Lung microvascular endothelial cell (primary cell): ENCODE results near the gene TSPAN3. TPM values are rescaled to one million over a fixed set of nuclear protein-coding genes. Genes with fewer than 3 reads are reported as not detected.

Source experiments
- DNase-seq, 2 donors: peaks; one replicate each; pipeline versions ENCODE4 v3.0.0 to v3.0.0-alpha.2; 2010; ENCODE audit warnings: low read depth in 2 of 2
- total RNA-seq: library from RNA; depleted of rRNA; stranded (reverse); fragments of >200 nt; gene quantifications from 2 replicates; pipeline ENCODE4 v1.2.1, GENCODE V29; 2014

The TSPAN3 gene
- total RNA-seq, 1 donor from 2014 or later = 170 TPM

DNA sequence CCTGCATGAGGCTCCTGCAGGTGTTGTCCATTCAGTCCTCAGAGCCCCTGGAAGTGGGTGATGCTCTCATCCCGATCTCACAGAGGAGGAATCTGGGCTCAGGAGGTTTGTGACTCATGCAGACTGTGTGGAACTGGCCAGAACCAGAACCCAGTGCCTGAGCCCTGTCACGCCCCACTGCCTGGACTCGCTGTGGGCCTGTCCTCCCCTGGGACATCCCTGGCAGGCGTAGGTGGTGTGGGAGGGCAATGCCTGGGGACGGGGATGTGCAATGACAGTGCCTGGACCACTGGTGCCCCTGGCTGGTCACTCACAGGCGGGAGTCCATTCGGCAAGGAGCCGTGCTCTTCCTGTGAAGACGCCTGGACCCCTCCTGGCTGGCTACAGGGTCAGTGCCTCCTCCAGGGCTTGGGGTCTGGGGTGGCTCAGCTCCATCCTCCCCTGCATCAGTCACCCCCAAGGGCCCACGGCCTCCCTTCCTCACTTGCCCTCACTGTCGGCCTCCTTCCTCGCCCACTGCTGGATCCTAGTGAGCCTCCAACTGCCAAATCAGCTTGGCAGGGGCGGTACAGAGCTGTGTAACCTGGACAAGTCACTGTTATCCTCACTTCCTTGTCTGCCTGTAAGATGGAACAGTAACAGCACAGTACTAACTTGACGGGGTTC is 61.1 kb downstream of the TSPAN3 start:
- no peak for DNase-seq

DNA sequence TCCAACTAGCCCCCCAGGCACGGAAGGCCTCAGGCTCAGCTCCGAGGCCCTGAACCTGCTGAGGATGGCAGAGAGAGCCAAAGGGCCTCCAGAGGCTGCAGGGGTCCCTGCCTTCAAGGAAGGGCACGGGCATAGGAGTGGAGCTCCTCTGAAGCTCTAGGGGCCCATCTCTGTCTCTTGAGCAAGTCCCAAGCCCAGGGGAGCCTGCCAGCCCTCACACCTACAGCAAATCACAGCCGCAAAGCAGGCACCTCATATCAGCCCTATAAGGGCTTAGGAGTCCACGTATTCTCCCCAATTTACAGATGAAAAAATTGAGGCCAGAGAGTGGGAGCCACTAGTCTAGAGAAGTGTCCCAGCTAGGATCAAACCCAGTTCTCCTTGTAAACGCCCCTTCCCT is 61.7 kb downstream of the TSPAN3 start:
- DNase-seq = no peak

DNA sequence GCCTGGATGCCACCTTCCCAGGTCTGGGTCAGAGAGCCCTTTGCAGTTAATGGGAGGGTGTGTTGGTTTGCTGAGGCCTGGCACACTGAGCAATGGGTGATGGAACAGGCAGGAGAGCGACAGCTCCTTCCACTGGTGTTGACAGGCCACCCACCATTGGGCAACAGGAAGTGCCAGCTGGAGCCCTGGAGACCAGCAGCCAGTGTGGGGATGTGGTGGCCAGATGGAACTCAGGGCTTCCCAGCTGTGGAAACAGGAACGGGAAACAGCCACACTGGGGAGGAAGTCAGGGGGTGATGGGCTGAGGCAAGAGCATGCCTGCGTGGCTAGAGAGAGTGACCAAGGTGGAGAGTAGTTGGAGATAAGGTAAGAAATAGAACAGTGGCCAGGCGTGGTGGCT is 66.7 kb downstream of the TSPAN3 start:
- DNase-seq = peak; percentile 30 to 44

DNA sequence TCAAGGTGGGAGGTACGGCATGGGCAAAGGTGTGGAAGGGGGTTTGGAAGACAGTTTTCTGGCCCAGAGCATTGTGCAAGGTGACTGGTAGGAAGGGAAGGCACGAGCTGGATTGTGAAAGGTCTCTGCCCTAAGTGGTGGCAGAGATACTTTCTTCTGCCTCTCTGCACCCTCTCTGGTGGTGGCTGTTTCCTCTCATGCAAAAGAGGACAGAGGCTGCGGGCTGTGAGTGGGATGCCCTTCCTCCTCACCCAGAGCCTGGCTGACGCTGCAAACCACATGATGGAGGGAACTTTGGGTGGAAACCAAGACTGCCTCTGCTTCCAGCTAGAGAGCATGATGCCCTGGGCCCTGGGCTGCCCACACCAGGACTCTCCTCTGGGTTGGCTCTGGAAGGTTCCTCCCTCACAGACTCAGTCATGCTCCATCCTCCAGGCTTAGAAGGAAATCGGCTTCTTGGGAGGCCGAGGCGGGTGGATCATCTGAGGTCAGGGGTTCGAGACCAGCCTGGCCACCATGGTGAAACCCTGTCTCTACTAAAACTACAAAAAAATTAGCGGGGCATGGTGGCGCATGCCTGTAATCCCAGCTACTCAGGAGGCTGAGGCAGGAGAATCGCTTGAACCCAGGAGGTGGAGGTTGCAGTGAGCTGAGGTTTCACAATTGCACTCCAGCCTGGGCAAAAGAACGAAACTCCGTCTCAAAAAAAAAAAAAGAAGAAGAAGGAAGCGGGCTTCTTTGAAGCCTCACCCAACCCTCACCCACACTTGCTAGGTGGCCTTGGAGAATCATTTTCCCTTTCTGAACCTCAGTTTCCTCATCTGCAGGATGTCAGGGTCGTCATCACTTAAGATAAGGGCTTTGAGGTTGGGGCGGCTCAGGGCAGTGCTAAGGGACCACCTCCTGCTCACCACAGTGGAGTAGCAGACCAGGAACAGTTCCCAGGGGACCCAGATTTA is 67.7 kb downstream of the TSPAN3 start:
- DNase-seq = no peak

DNA sequence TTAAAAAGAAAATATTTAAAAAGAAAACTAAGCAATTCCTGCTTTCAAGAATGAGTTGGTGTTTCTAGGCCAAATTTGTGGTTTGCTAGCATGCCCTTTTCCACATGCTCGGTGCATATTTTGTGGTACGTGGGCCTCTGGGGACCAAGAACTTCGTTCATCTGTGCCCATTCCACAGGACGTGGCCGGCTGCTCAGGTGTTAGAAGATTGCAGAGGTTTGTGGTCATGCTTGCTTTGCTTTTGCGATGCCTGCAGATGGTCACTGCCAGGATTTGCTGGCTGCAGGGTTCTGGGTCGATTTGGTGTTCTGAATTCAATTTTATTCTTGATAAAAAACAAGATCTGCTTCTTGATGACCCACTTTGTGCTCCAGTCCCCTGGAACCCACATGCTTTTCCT is 68.5 kb downstream of the TSPAN3 start:
- no peak for DNase-seq

DNA sequence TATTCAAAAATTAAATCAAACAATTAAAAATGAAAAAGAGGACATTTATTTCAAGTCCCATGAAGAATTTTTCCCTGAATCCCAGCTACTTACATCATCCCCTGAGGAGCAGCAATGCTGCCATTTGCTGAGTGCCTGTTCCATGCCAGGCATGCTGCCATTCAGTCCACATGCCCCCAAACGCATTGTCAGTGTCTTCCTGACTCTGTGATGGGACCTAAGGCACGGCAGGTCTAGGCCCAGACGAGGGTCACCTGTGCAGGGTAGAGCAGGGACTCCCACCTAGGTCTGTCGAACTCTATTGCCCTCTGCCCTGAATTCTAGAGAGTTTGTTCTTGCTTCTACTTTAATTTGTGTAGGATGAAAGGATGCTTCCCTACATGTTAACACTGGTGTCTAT is 68.9 kb downstream of the TSPAN3 start:
- no peak for DNase-seq

DNA sequence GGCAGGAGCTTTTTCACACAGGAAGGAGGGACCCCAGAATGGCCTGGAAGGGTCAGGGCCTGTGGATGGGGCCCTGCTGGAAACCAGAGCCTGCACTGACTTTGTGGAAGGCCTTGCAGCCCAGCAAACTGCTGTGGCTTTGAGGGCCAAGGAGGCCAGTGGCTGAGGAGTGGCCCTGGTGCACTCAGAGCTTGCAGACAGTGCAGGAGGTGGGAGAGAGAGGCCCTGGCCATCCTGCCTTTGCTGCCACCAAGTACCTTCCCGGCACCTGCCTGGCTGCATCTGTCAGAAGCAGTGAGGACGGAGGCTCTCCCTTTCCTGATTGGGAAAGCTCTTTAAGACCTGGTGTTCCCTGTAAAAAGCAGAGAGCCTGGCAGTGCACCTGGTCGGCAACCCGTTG is 69.6 kb downstream of the TSPAN3 start:
- no peak for DNase-seq

GRCh38 chr15:76999996-77000395 is 70.9 kb downstream of the TSPAN3 start:
- no peak for DNase-seq

GRCh38 chr15:76998663-76999285 is 72.1 kb downstream of the TSPAN3 start:
- DNase-seq = no peak

DNA sequence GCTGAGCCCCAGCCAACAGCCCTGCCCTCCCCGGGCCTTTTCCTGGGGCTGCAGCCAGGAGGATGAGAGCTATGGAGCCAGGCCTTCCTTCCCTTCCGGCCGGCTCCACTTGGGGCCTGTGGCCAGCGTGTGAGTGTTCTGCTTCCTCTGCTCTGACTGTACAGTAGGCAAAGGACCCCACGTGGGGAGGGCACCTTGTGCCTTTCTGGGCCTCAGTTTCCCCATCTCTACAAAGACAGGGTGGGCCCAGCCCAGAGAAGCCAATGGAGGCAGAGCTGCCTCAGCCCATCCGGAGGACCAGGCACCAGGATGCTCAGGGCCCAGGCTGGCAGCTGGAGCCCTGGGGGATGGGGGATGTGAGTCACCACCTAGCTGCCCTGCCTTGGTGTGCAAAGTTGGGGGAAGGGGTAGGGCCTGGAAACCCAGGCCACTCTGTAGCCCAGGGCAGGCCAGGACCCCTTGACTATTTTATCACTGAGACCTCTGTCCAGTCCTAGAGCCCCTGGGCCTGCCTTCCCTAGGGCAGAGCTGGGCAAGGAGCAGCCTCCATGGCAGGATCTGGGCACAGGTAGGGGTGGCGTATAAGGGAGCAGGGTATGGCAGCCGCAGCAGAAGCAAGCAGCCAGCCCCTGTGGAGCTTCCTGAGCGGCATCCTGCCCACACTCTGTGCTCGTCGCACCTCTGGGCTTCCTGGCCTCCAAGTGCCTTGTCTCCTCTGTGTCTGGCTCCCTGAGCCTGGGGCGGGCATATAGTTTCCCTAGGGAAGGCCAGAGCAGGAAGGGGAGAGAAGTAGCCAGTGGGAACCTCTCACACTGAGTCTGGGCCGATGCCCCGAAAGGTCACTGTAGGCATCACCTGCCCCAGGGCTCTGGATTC is 74.1 kb downstream of the TSPAN3 start:
- peak; percentile 47 to 72 for DNase-seq

DNA sequence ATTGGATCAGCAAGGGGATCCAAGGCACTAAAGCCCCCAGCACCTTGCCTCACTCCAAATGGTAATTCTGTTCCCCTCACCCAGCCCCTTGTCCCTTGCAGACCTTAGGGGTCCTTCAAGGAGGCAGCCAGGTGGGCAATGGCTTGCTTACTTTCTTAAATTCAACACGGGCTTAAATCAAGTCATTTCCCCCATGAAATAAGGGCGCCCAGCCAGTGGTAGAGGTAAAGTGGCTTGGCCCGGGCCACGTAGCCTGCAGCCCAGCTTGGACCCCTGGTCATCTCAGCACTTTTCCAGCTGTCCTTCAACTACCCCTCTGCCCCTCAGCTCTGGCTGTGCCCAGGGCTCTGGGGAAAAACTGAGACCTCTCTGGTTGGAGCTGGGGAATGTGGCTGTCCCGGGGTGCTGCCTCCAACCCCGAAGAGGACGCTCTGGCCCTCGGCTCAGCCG is 74.8 kb downstream of the TSPAN3 start:
- no peak for DNase-seq

- no peak for DNase-seq
These were observed 75.7 kb downstream of the TSPAN3 start, which contains the start of gene PSTPIP1 for GRCh38 chr15:76994971-76995945. Gene PSTPIP1 (plus strand): TSS chr15:76995126. CDS start chr15:76995574, 448 bp downstream.

DNA sequence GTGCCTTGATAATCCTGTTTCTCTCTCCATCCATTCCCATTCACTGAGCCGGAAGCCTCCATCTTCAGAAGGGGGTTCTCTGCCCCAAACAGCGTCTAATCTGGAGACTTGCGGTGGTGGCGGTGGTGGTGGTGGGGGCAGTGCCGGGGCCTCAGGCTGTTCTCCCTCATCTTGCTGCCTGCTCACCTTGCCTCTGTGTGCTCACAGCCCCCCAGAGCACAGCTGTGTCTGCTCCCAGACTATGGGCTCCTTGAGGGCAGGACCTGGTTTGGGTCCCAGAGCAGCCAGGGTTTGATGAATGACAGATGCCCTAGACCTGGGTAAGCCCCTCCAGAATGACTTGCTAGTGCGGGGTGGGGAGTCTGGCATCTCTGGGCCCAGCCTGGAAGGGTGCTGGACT is 76.4 kb downstream of the TSPAN3 start:
- no peak for DNase-seq

DNA sequence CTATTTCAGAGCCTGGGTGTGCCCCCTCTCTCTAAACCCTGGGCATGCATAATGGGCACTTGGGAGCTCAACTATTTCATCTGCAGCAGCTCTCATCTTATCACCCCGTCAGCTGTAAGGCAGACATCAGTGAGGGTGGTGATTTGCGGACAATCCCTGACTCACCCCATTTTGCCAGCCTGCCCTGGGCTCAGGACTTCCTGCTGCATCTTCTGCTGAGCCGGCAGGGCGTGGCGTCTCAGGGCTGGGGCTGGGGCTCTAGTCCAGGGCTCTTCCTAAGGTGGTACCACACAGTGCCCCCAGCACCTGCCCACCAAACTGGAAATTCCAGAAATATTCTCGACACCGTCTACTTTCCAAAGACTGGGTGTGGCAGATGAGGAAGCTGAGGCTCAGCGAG is 76.9 kb downstream of the TSPAN3 start:
- peak in 1 of 2 donors; percentile 28 for DNase-seq

- no peak for DNase-seq
These were observed 77.7 kb downstream of the TSPAN3 start for GRCh38 chr15:76993114-76993725.

DNA sequence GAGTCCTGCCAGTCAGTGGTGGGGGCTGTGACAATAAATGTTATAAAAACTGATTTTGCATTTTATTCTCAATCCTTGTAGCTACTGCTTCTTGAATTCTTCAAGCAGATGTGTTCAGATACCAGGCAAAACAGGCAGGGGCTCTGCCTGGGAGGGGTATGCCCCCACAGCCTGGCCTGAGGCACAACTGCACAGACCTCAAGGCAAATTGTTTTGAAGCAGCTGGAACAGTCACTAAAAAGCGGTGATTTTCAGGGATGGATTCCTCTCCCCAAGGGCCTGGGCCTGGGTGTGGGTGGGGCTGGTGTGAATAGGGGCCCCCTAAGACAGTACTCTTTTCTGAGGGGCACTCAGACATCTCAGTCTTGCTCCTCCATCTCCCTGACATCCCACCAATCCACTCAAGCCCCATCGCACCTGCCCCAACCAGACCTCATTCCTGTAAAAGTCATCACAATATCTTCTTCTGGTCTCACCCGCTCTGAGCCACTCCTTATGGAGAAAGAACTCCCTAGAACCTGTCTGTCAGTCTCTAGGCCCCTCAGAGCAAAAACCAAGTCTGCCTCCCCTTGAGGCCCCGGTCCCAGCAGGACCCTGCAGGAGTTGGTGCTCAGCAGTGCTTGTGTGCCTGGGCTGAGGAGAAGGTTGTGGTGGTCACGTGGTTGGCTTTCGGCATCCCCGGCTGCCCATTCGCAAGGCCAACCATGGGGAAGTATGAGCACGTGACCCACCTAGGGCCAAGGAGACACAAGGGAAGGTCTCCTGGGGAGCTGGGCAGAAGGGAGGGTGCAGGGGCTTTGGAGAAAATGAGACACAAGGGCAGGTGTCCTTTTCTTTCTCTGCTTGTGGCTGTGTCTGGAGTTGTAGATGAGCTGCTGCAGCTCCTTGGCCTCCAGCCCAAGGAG is 78.9 kb downstream of the TSPAN3 start:
- DNase-seq = no peak
